Measurements from ENCODE around the gene BLTP3B. TPM values are rescaled to one million over a fixed set of nuclear protein-coding genes. Genes with fewer than 3 reads are reported as not detected.
"Not testable (repeated sequence)": the region's sequence is repeated elsewhere in the genome, so short reads cannot be mapped to it uniquely, and the experiment has no call there.

BLTP3B gene, protein sequence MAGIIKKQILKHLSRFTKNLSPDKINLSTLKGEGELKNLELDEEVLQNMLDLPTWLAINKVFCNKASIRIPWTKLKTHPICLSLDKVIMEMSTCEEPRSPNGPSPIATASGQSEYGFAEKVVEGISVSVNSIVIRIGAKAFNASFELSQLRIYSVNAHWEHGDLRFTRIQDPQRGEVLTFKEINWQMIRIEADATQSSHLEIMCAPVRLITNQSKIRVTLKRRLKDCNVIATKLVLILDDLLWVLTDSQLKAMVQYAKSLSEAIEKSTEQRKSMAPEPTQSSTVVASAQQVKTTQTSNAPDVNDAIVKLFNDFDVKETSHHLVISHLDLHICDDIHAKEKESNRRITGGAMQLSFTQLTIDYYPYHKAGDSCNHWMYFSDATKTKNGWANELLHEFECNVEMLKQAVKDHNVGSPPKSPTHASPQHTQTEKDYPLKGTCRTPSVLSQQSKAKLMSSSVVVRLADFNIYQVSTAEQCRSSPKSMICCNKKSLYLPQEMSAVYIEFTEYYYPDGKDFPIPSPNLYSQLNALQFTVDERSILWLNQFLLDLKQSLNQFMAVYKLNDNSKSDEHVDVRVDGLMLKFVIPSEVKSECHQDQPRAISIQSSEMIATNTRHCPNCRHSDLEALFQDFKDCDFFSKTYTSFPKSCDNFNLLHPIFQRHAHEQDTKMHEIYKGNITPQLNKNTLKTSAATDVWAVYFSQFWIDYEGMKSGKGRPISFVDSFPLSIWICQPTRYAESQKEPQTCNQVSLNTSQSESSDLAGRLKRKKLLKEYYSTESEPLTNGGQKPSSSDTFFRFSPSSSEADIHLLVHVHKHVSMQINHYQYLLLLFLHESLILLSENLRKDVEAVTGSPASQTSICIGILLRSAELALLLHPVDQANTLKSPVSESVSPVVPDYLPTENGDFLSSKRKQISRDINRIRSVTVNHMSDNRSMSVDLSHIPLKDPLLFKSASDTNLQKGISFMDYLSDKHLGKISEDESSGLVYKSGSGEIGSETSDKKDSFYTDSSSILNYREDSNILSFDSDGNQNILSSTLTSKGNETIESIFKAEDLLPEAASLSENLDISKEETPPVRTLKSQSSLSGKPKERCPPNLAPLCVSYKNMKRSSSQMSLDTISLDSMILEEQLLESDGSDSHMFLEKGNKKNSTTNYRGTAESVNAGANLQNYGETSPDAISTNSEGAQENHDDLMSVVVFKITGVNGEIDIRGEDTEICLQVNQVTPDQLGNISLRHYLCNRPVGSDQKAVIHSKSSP (N-terminal part only)
- 10 to 100 TPM; 20.2 to 23.8 TPM for total RNA-seq

DNA sequence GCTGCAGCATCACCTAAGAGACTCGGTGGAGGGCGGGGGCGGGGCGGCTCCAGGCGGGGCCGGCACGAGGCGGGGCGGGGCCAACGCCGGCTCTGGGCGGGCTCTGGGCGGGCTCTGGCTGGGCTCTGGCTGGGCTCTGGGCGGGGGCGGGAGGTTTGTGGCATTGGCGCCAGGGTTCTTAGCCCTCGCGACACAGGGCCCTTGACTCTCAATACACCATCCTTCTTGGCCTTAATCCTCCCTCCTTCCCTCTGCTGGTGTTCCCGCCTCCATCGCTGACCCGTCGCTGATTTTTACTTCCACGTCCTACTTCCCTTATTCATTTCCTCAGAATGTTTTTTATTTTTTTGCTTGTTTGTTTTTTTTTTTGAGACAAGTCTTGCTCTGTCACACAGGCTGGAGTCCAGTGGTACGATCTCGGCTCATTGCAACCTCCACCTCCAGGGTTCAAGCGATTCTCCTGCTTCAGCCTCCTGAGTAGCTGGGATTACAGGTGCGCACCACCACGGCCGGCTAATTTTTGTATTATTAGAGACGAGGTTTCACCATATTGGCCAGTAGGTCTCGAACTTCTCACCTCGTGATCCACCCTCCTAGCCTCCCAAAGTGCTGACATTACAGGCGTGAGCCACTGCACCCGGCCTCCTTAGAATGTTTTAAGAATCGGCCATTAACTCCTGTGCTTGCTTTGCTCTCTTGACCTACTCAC is at the start of gene BLTP3B:
Gene BLTP3B (minus strand): TSS at position 24 of the 709 bp plus-strand sequence. CDS start 239 bp downstream, outside the sequence.
- Histone ChIP-seq H3K4me3 (peak within 1 kb of the TSS; percentile 89), H3K4me1 (no peaks in the 10 kb centered on the region), H3K9ac (ENCODE audit: low read depth in 2 of 2, low read length in 2 of 2) (peak within 1 kb of the TSS; percentile 84 to 96), H3K9me3 (no peaks in the 10 kb centered on the region), H3K36me3 (no peaks in the 10 kb centered on the region), H3K27ac (peak within 1 kb of the TSS; percentile 94), H3K27me3 (no peaks in the 10 kb centered on the region)
- intact Hi-C loops (cut with DNase I), result no loop called here
- TF ChIP-seq, protein P1, sequence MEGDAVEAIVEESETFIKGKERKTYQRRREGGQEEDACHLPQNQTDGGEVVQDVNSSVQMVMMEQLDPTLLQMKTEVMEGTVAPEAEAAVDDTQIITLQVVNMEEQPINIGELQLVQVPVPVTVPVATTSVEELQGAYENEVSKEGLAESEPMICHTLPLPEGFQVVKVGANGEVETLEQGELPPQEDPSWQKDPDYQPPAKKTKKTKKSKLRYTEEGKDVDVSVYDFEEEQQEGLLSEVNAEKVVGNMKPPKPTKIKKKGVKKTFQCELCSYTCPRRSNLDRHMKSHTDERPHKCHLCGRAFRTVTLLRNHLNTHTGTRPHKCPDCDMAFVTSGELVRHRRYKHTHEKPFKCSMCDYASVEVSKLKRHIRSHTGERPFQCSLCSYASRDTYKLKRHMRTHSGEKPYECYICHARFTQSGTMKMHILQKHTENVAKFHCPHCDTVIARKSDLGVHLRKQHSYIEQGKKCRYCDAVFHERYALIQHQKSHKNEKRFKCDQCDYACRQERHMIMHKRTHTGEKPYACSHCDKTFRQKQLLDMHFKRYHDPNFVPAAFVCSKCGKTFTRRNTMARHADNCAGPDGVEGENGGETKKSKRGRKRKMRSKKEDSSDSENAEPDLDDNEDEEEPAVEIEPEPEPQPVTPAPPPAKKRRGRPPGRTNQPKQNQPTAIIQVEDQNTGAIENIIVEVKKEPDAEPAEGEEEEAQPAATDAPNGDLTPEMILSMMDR (IDR thresholded peaks at IDR 0.05), result no peak
- peak; percentile 92 for DNase-seq

- no peaks in the 10 kb centered on the region for H3K4me1 ChIP-seq
- no peaks in the 10 kb centered on the region for H3K36me3 ChIP-seq
- TF ChIP-seq, protein P1 (IDR thresholded peaks at IDR 0.05), result no peak
- H3K27me3 ChIP-seq, result no peaks in the 10 kb centered on the region
- H3K9ac ChIP-seq (ENCODE audit: low read depth in 2 of 2, low read length in 2 of 2), result no peak overlapping the region
- no peaks in the 10 kb centered on the region for H3K9me3 ChIP-seq
- H3K27ac ChIP-seq, result no peak overlapping the region
- intact Hi-C loops (cut with DNase I), result loop anchor here (10.0 kb wide), 1 partner anchor 115 kb away; no protein-coding TSS in a partner anchor
- H3K4me3 ChIP-seq, result no peak overlapping the region
- no peak for DNase-seq
These were observed 47.1 kb upstream of the BLTP3B start for GRCh38 chr12:100189636-100190394.

- intact Hi-C loops (cut with DNase I); H3K4me3 ChIP-seq: not testable (repeated sequence)
These were observed 46.4 kb upstream of the BLTP3B start for GRCh38 chr12:100188888-100189635.

DNA sequence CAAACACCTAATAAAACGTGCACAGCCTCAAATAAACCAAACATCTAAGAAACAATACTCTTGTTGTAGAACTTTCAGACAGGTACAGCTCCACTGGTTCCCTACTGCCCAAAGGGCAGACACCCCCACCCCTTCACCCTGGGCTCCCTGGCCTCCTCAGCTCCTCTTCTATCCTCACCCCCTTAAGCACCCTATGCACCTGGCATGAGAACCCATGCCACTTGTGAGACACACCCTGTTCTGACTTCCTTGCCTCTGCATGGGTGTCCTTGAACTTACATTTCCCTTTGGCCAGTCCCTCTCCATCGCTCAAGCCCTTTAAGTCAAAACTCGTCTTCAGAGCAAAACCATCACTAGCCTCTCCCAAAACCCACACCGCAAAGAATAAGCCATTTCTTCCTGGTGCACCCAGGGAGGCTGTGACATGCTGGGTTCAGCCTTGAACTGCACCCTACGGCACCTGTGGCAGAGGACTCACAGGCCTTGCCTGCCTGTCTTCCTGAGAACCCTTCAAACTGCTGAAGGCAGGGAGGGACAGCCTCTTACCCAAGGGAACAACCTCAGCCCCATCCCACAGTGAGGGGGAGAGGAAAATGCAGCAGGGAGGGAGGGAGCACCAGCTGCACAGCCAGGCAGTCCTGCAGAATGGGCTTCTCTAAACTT is 45.3 kb upstream of the BLTP3B start:
- intact Hi-C loops (cut with DNase I), result no loop called here

More at GRCh38 chr12:100188888-100189635, 46.4 kb upstream of the BLTP3B start:
- not testable (repeated sequence) for H3K9me3 ChIP-seq; H3K9ac ChIP-seq (ENCODE audit: low read depth in 2 of 2, low read length in 2 of 2); H3K27me3 ChIP-seq; DNase-seq; H3K36me3 ChIP-seq; H3K4me1 ChIP-seq; H3K27ac ChIP-seq

More for the DNA sequence above, 45.3 kb upstream of the BLTP3B start:
- Histone ChIP-seq H3K27ac (no peak overlapping the region), H3K9ac (ENCODE audit: low read depth in 2 of 2, low read length in 2 of 2) (no peak overlapping the region), H3K4me3 (no peak overlapping the region), H3K9me3 (no peaks in the 10 kb centered on the region), H3K27me3 (no peaks in the 10 kb centered on the region), H3K36me3 (no peaks in the 10 kb centered on the region), H3K4me1 (no peaks in the 10 kb centered on the region)
- DNase-seq, result no peak
- TF ChIP-seq, protein P1 (IDR thresholded peaks at IDR 0.05), result no peak

All from colonic mucosa (tissue), 4 donors.